ENCODE results near the gene RAPGEF1. TPM values are rescaled to one million over a fixed set of nuclear protein-coding genes. Genes with fewer than 3 reads are reported as not detected.

RAPGEF1 gene
- total and polyA plus RNA-seq, 2 of the 13 experiments (the other 11 are each of a cell fraction or from before 2014, with no cell fraction given): 21.2 to 38.9 TPM

DNA sequence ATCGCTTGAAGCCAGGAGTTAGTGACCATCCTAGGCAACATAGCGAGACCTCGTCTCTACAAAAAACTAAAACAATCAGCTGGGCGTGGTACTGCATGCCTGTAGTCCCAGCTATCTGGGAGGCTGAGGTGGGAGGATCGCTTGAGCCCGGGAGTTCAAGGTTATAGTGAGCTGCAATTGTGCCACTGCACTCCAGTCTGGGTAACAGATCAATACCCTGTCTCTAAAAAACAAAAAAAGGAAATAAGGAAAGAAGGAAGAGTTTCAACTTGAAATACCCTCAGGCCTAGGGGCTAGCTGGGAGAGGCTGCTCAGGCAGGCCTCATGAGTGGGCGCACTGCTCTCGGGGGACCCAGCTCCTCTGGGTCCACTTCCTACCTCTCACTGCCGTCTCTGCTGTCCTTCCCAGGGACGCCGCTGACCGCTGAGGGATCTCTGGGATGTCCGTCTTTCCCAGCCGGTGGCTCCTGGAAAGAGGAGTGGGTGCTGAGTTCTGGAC, 138.1 kb downstream of the RAPGEF1 start (continued):
- TF ChIP-seq, protein P1, sequence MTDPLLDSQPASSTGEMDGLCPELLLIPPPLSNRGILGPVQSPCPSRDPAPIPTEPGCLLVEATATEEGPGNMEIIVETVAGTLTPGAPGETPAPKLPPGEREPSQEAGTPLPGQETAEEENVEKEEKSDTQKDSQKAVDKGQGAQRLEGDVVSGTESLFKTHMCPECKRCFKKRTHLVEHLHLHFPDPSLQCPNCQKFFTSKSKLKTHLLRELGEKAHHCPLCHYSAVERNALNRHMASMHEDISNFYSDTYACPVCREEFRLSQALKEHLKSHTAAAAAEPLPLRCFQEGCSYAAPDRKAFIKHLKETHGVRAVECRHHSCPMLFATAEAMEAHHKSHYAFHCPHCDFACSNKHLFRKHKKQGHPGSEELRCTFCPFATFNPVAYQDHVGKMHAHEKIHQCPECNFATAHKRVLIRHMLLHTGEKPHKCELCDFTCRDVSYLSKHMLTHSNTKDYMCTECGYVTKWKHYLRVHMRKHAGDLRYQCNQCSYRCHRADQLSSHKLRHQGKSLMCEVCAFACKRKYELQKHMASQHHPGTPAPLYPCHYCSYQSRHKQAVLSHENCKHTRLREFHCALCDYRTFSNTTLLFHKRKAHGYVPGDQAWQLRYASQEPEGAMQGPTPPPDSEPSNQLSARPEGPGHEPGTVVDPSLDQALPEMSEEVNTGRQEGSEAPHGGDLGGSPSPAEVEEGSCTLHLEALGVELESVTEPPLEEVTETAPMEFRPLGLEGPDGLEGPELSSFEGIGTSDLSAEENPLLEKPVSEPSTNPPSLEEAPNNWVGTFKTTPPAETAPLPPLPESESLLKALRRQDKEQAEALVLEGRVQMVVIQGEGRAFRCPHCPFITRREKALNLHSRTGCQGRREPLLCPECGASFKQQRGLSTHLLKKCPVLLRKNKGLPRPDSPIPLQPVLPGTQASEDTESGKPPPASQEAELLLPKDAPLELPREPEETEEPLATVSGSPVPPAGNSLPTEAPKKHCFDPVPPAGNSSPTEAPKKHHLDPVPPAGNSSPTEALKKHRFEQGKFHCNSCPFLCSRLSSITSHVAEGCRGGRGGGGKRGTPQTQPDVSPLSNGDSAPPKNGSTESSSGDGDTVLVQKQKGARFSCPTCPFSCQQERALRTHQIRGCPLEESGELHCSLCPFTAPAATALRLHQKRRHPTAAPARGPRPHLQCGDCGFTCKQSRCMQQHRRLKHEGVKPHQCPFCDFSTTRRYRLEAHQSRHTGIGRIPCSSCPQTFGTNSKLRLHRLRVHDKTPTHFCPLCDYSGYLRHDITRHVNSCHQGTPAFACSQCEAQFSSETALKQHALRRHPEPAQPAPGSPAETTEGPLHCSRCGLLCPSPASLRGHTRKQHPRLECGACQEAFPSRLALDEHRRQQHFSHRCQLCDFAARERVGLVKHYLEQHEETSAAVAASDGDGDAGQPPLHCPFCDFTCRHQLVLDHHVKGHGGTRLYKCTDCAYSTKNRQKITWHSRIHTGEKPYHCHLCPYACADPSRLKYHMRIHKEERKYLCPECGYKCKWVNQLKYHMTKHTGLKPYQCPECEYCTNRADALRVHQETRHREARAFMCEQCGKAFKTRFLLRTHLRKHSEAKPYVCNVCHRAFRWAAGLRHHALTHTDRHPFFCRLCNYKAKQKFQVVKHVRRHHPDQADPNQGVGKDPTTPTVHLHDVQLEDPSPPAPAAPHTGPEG (CRISPR knock-in tag; IDR thresholded peaks at IDR 0.05): no peak
- TF ChIP-seq SNAPC2 (CRISPR knock-in tag; IDR thresholded peaks at IDR 0.05): no peak
- TF ChIP-seq, protein P2, sequence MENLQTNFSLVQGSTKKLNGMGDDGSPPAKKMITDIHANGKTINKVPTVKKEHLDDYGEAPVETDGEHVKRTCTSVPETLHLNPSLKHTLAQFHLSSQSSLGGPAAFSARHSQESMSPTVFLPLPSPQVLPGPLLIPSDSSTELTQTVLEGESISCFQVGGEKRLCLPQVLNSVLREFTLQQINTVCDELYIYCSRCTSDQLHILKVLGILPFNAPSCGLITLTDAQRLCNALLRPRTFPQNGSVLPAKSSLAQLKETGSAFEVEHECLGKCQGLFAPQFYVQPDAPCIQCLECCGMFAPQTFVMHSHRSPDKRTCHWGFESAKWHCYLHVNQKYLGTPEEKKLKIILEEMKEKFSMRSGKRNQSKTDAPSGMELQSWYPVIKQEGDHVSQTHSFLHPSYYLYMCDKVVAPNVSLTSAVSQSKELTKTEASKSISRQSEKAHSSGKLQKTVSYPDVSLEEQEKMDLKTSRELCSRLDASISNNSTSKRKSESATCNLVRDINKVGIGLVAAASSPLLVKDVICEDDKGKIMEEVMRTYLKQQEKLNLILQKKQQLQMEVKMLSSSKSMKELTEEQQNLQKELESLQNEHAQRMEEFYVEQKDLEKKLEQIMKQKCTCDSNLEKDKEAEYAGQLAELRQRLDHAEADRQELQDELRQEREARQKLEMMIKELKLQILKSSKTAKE (CRISPR knock-in tag; IDR thresholded peaks at IDR 0.05; ENCODE audit: borderline replicate concordance): peak; percentile 67; the same call in 1 of the 2 replicates
- no peak for TF ChIP-seq GATAD1 (CRISPR knock-in tag; IDR thresholded peaks at IDR 0.05)
- no peak for TF ChIP-seq ZNF230 (CRISPR knock-in tag; IDR thresholded peaks at IDR 0.05)
- no peak for TF ChIP-seq AKAP8 (CRISPR knock-in tag; IDR thresholded peaks at IDR 0.05)
- TF ChIP-seq ZSCAN9 (CRISPR knock-in tag; IDR thresholded peaks at IDR 0.05; ENCODE audit: borderline replicate concordance): no peak; the same call in 1 of the 2 replicates
- TF ChIP-seq, protein P3, sequence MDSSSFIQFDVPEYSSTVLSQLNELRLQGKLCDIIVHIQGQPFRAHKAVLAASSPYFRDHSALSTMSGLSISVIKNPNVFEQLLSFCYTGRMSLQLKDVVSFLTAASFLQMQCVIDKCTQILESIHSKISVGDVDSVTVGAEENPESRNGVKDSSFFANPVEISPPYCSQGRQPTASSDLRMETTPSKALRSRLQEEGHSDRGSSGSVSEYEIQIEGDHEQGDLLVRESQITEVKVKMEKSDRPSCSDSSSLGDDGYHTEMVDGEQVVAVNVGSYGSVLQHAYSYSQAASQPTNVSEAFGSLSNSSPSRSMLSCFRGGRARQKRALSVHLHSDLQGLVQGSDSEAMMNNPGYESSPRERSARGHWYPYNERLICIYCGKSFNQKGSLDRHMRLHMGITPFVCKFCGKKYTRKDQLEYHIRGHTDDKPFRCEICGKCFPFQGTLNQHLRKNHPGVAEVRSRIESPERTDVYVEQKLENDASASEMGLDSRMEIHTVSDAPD (CRISPR knock-in tag; IDR thresholded peaks at IDR 0.05): no peak
- TF ChIP-seq ZNF354B (CRISPR knock-in tag; IDR thresholded peaks at IDR 0.05): no peak
- TF ChIP-seq, protein P4, sequence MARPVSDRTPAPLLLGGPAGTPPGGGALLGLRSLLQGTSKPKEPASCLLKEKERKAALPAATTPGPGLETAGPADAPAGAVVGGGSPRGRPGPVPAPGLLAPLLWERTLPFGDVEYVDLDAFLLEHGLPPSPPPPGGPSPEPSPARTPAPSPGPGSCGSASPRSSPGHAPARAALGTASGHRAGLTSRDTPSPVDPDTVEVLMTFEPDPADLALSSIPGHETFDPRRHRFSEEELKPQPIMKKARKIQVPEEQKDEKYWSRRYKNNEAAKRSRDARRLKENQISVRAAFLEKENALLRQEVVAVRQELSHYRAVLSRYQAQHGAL (CRISPR knock-in tag; IDR thresholded peaks at IDR 0.05; ENCODE audit: not compliant biosample characterization): no peak
- no peak for TF ChIP-seq ETV6 (CRISPR knock-in tag; conservative IDR thresholded peaks at IDR 0.05)
- no peak for TF ChIP-seq PRMT3 (CRISPR knock-in tag; IDR thresholded peaks at IDR 0.05; ENCODE audit: borderline replicate concordance, low read depth)
- 0 out of 2 replicates have a peak, but pooled peaks have one; percentile 16 for TF ChIP-seq ZNF501 (CRISPR knock-in tag; IDR thresholded peaks at IDR 0.05)
- no peak for TF ChIP-seq ZNF775 (CRISPR knock-in tag; IDR thresholded peaks at IDR 0.05; ENCODE audit: borderline replicate concordance)
- TF ChIP-seq HMG20A (CRISPR knock-in tag; IDR thresholded peaks at IDR 0.05; ENCODE audit: borderline replicate concordance): peak; percentile 58; the same call in 1 of the 2 replicates
- TF ChIP-seq ATF1 (CRISPR knock-in tag; IDR thresholded peaks at IDR 0.05): no peak
- no peak for TF ChIP-seq MATR3 (CRISPR knock-in tag; IDR thresholded peaks at IDR 0.05)
- TF ChIP-seq ZNF143 (CRISPR knock-in tag; IDR thresholded peaks at IDR 0.05): no peak
- no peak for TF ChIP-seq ZC3H4 (CRISPR knock-in tag; IDR thresholded peaks at IDR 0.05; ENCODE audit: borderline replicate concordance)
